GM18870 (cell line): Measurements from ENCODE around the gene FGD6.
"Not testable (repeated sequence)": the region's sequence is repeated elsewhere in the genome, so short reads cannot be mapped to it uniquely, and the experiment has no call there.

ENCODE experiments used
- ATAC-seq: cut with Tn5 transposase; IDR thresholded peaks from one replicate; pipeline ENCODE4 v1.9.1; 2021; ENCODE audit warnings: moderate library complexity; ENCODE audit not compliant: unreplicated experiment

Gene FGD6

DNA sequence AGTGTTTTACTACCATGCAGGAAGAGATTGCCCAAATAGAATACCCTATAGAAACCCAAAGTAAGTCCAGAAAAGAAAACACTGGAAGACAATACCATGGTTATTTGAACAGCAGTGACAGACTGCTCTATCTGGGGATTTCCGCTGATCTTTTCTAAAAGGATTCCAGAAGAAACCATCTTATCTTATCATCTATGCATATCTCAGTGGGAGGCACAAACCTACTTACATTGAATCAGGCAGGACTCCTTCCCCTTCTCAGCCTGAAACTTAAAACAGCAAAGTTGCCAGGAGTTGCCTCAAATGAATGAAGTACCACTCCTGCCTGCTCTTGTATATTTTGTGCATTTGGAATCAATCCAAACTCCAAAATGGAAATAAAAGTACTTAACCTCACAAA is 87.2 kb downstream of the FGD6 start:
- no peak for ATAC-seq

DNA sequence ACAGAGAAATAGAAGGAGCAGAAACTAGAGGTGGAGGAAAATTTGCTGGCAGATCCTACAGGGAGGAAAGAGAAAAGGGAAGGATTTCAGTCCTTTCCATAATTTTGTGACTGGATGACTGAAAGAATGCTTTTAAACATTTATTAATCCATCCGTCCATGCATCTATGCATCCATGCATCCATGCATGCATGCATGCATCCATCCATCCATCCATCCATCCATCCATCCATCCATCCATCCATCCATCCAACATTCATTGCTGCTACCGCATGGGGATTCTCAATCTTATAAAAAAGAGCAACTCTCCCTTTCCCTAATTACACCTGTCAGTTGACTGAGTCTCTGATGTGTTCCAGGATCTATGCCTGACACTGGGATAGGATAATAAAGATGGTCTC is 88.2 kb downstream of the FGD6 start:
- no peak for ATAC-seq

DNA sequence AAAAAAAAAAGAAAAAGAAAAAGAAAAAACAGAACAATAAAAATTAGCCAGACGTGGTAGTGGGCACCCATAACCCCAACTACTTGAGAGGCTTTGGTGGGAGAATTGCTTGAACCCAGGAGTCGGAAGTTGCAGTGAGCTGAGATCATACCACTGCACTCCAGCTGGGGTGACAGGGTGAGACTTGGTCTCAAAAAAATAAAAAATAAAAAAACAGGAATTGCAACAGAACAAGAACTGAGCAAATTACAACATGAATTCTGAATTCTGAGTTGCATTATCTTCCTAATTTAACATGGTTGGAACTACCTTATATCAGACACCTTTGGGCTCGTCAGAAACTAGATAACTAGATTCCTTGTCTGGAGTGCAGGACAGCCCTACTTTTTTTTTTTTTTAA is 90.5 kb downstream of the FGD6 start:
- no peak for ATAC-seq

DNA sequence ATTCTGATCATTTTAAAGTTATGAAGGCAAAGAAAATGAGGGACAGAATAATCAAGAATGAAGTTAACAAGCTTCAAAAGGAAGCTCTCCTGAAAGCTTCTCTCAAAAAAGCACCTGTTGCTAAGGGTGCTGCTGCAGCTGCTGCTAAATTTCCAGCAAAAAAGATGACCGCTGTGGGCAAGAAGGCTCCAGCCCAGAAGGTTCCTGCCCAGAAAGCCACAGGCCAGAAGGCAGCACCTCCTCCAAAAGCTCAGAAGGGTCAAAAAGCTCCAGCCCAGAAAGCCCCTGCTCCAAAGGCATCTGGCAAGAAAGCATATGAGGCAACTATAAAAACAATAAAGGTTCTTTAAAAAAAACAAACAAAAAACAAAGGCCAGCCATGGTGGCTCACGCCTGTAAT is 91.2 kb downstream of the FGD6 start:
- ATAC-seq, result no peak

DNA sequence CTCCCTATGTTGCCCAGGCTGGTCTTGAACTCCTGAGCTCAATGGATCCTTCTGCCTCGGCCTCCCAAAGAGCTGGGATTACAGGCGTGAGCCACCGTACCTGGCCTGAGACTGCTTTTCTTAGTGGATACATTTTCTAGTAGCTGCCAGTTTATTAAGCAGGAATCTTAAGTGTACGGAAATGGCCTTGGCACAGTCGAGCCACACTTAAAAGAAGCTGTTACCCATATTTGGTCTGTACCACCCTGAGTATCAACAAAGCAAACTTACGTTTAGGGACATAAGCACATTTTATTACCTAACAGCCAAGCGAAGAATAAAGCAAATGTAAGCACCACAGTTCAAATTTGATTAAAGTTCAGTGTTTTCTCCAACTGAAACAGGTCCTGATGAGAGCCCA is 93.2 kb downstream of the FGD6 start:
- ATAC-seq, result no peak

DNA sequence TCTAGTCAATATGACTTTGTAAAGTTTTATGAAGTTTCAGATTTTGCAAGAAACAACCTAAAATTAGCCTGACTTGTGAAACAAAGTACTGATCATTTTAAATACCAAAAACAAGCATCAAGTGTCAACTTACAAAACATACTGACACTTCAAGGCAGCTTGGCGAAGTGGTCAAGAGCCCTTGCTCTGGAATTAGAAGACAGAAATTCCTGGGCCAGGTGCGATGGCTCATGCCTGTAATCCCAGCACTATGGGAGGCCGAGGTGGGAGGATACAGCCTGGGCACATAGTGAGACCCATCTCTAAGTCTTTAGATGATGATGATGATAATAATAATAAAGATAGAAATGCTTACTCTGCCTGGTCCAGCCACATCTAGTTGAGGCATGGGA is 98.5 kb downstream of the FGD6 start:
- no peak for ATAC-seq

DNA sequence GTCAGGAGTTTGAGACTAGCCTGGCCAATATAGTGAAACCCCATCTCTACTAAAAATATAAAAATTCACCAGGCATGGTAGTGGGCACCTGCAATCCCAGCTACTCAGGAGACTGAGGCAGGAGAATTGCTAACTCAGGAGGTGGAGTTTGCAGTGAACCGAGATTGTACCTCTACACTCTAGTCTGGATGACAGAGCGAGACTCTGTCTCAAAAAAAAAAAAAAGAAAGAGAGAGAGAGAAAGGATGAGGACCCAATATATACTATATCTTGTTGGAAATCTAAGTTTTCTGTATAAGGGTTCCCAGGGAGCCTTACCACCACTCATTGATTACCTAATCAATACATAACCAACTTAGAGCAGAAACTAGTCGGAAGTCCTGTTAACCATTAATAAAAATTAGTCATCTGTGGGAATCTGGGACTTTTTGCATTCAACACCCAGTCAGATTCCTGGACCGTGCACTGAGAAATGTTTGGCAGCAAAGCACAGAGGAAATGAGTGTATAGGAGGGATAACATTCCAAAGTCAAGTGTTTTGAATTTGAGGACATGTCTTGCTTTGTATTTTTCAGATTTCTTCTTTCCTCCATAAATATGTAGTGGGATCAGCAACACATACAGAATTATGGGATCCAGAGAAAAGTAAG is 99.0 kb downstream of the FGD6 start:
- no peak for ATAC-seq

DNA sequence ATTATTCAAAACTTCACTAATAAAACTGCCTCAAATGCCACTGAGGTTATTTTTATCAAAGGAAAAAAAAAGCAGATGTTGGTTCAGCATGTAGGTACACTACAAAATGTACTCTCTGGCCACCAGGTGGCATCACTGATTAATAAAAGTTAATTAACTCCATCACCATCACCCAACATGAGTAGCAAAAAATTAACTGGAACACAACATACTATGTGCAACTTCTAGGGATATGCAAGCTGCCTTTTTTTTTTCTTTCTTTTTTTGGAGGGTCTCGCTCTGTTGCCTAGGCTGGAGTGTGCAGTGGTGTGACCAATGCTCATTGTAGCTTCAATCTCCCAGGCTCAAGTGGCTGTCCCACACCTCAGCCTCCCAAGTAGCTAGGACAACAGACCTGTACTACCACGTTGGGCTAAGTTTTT is 100.1 kb downstream of the FGD6 start:
- peak; percentile 72 for ATAC-seq

DNA sequence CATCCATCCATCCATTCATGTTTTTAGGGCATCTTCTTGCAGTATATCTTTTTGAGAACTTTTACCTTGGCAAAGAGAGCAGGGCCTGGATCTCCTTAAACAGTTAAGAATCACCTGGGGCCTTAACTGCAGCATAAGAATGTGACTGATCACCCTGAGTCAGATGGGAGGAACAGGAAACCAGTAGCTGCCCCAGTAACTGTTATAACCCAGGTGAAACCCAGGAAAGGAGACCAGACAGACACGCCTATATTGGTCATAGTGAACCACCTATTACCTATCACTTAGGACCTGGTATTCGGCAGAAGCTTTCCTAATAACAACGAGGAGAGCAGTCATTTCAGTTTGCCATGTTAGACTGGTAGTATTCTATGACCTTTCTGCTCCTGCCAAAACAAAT is 100.5 kb downstream of the FGD6 start:
- ATAC-seq, result peak; percentile 42

DNA sequence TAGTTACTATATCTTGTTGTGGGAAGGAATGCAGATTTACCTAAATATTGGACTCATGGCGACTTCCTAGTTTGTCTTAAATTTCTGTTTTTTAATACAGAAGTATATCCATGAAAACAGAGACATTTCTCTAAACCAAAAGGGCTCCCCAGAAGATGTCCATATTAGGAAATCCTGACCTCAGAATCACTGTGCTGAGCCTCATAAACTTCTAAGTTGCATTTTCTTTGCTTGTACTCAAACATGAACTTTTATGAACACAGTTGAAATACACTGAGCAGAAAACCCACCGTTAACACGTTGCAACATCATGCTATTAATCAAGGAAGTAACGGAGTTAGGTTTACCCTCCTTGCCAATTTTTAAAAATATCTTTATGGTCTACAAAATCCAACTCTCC is 100.9 kb downstream of the FGD6 start:
- ATAC-seq, result no peak

DNA sequence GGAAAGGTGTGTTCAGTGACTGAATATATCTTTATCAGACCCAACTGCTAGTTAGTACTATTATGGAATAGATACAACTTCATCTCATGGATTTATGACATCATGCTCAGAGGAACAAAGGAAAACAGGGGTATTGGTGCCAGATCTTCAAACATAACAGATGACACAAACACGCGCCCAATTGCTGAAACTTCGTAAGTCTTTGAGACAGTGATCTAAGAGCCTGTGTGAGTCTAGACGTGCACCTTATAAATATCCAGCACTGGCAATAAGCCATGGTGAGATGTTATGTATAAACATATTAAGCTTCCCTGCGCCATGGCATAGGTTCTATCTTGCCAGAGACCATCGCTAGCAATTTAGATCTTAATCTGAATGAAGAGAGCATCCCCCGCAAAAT is 101.6 kb downstream of the FGD6 start:
- ATAC-seq, result no peak

DNA sequence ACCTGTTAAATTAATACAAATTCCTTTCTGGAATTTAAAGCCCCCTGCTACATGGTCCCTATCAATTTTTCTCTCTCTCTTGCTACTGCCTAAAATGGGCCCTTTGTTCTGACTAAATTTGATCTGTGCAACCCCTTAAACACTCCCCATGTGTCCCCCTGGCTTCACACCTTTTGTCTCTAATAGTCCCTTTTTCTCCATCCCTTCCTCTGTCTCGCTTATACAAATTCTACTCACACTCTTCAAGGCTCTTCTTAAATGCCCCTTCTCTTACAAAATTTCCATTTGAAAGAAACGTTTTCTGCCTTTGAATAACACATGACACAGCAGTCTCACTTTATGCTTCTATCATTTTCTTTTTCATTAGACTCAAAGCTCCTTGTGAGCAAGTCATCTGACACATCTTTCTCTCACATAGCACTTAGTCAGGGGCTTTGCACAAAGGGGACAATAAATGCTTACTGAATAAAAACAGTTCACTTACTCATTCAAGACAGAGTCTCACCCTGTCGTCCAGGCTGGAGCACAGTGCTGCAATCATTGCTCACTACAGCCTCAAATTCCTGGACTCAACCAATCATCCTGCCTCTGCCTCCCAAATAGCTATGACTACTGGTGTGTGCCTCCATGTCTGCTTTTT is 102.4 kb downstream of the FGD6 start:
- no peak for ATAC-seq

DNA sequence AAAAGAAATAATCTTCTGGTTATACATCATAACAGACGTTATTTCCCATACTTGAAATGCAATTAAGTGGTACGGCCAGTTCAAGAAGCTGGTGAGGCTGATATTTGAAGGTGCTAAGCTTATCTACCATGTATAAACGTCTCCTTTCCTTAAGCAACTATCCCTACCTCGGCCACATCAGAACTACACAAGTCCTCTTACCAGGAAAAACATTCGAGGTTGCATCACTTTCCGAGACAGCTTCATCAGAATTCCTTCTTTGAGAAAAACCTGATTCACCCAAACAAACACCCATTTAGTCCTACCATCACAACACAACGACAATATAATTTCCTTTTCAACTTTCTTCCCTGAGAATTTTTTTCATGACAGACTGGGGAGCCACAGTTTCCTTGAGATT is 109.9 kb downstream of the FGD6 start:
- no peak for ATAC-seq

DNA sequence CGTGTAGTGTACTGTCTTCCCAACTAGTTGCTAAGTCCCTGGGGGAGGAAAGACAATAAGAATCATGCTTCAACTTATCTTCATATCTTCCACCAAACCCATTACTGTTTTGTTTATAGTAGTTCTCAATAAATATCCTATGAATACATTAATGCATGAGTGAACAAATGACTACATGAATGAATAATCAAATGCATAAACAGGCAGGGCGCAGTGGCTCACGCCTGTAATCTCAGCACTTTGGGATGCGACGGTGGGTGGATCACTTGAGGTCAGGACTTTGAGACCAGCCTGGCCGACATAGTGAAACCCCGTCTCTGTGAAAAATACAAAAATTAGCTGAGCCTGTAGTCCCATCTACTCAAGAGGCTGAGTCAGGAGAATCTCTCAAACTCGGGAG is 111.7 kb downstream of the FGD6 start:
- ATAC-seq, result no peak

DNA sequence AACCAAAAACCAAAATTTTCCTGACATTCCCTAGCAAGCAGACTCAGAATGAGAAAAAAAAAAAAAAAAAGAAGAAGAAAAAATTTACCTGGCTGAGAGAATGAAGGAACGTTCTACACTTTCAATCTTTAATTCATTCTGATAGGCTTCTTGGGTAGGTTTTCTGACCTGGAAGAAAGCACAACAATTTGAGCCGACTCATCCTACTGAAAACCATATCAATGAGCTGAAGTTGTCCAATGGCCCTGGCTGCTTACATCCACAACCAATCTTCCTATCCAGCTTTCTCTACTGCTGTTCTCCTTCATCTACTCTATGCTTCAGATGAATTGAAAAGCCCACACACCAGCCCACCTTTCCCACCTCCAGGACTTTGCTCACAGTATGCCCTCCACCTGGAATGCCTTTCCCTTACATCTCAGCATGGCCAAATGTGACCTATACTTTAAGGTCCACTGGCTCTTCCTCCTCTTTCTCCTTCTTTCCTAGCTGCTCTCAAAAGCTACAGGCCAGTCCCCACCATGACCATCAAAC is 112.3 kb downstream of the FGD6 start:
- no peak for ATAC-seq

DNA sequence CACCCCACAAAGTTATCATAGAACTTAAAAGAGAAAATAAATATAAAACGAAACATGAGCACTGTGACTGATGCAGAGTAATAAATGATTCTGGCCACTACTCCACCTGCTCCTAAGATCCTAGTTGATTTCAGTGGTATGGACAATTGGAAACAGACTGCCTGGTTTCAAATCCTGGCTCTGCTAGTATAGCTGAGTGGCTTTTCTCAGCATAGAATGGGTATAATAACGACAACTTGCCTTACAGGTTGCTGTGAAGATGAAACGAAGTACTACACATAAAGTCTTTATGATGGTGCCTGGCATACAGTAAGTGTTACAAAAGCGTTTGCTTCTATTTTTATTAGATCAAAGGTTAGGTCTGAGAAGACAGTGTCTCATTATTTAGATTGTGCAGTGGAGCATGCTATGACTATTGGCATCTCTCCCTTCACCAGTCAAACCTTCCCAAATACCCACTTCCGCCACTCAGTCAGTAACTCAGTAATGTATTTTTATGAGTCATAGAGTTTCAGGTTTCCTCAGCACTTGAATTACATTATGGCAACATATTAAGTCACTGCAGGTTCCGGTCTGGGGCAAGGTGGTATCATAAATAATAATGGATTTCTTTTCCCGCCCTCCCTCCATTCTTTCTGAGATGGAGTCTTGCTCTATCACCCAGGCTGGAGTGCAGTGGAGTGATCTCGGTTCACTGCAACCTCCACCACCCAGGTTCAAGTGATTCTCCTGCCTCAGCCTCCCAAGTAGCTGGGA is 114.2 kb downstream of the FGD6 start:
- peak; percentile 95 for ATAC-seq

DNA sequence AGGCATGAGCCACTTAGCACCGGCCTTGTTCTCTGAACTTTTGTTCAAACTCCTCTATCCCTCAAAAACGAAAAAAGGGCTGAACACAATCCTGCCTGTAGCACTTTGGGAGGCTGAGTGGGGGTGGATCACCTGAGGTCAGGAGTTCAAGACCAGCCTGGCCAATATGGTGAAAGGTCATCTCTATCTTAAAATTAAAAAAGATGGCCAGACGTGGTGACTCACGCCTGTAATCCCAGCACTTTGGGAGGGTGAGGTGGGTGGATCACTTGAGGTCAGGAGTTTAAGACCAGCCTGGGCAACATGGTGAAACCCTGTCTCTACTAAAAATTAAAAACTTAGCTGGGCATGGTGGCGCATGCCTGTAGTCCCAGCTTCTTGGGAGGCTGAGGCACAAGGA is 115.3 kb downstream of the FGD6 start:
- ATAC-seq, result not testable (repeated sequence)

DNA sequence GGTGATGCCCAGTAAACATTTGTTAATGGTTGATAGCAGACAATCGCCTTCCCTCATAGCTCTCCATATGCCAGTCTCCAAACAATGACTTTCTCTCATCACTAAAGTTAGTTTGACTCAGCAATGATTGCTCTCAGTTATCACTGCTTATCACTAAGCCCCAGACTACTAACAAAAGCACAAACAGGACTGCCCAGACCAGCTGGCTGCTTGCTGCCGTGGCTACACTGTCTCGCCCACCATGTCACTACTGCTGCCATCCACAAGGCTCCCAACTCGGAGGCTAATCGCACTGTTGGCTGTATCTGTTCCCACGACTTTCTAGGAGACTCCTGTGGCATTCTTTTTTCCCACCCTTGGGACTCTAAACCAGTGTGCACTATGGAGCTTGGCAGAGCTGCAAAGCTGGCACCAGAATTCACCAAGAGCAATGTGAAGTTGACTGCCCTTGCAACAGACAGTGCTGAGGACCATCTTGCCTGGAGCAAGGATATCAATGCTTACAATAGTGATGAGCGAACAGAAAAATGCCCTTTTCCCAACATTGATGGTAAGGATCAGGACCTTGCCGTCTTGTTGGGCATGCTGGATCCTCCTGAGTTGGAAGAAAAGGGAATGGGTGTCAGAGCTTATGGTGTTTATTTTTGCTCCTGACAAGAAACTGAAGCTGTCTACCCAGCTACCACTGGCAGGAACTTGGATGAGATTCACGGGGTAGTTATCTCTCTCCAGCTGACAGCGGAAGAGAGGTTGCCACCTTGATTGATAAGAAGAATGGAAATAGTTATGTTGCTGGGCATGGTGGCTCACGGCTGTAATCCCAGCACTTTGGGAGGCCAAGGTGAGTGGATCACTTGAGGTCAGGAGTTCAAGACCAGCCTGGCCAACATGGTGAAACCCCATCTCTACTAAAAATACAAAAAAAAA is 116.7 kb downstream of the FGD6 start:
- ATAC-seq, result no peak

DNA sequence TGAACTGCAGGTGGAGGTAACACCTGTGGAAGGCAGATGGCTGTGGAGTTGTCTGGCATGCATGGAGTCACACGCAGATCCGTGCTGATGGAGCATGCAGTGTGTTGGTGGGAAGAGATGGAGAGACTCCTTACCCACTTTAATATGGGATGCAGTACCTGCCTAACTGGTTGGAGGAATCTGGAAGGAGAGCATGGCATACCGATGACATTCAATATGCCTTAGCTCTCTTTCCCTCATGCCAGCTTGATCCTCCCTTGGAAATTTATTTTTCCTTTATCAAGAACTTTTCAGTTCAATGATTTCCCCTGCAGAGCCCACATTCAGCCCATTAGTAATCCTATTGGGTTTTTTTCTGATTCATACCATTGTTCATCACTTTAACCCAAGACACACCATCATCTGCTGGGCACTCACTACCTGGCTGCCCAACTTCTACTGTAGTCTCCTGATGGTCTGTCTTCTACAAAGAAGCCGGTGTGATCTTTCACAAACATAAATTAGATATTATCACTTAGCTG is 117.9 kb downstream of the FGD6 start:
- no peak for ATAC-seq

DNA sequence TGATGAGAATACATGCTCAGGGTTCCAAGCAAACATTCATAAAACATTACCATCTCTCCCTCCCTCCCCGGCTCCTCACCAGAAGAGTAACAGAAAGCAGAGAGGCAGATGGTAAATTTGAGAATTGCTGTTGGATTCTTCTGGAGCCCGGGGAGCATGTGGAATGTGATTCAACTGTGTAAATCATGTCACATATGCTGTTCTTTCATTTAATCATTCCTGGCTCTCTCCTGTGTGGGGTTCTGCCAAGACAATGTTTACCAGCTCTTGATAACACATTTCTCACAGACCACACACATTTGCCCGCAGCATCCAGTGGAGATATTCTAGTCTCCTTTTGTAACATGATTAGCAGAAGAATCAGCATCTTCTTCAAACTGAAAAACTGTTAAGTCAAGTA is 120.4 kb downstream of the FGD6 start:
- no peak for ATAC-seq

DNA sequence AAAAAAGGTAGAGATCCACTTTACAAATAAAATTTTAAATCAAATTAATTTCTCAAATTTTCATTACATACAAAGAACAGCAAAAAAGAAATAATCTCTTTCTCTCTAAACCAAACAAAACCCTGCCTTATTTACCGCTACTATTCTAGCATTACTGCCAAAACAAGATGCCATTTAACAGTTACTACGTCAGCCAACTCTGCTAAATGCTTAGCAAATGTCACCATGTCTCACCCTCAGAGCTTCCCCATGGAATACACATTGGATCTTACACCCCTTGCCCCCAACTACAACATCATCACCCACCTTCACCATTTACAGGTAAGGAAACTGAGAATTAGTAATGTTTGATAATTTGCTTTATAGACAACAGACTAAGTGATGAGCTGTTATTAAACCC is 120.9 kb downstream of the FGD6 start:
- no peak for ATAC-seq
